Hepatocyte (in vitro differentiated cells): ENCODE data around the gene RAB3IP.

Source experiments
- EZH2 ChIP-seq: fragments of 200-600 bp; sonication (generic); IDR thresholded peaks from 2 replicates; pipeline ENCODE4 v1.6.1; 2016; ENCODE audit warnings: antibody characterized with exemption, mild to moderate bottlenecking, borderline replicate concordance
- EZH2phosphoT487 ChIP-seq: fragments of 200-600 bp; sonication (generic); IDR thresholded peaks from one replicate; pipeline ENCODE4 v1.6.1; 2018; ENCODE audit warnings: antibody characterized with exemption, mild to moderate bottlenecking, low read depth, moderate library complexity; ENCODE audit not compliant: unreplicated experiment, severe bottlenecking
- TF ChIP-seq, protein P1 (sequence below): fragments of 200-600 bp; sonication (generic); IDR thresholded peaks from 2 replicates; pipeline ENCODE4 v1.5.1; 2016; ENCODE audit warnings: antibody characterized with exemption, mild to moderate bottlenecking; ENCODE audit not compliant: poor library complexity

DNA sequence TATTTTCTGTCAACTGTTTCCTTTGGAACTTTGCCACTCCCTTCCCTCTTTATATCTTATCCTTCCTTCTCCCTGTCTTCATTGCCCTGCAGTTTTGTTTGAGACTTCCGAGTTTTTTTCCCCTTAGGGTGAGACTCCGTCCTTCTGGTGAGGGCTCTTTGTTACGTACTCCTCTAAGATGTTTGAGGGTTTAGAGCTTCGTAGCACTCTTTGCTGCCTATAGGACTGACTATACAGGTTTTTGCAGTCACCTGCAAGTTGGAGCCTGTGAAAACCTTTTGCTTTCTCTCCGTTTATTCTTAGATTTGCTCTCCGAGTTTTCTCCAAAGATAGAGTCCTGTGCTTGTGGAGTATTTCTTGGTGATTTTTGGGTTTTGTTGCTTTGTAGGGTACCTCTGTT is 44.7 kb downstream of the RAB3IP start:
- TF ChIP-seq, protein P1, sequence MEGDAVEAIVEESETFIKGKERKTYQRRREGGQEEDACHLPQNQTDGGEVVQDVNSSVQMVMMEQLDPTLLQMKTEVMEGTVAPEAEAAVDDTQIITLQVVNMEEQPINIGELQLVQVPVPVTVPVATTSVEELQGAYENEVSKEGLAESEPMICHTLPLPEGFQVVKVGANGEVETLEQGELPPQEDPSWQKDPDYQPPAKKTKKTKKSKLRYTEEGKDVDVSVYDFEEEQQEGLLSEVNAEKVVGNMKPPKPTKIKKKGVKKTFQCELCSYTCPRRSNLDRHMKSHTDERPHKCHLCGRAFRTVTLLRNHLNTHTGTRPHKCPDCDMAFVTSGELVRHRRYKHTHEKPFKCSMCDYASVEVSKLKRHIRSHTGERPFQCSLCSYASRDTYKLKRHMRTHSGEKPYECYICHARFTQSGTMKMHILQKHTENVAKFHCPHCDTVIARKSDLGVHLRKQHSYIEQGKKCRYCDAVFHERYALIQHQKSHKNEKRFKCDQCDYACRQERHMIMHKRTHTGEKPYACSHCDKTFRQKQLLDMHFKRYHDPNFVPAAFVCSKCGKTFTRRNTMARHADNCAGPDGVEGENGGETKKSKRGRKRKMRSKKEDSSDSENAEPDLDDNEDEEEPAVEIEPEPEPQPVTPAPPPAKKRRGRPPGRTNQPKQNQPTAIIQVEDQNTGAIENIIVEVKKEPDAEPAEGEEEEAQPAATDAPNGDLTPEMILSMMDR = no peak
- TF ChIP-seq EZH2phosphoT487 (no peak), EZH2 (no peak)
